ENCODE results near the gene MACIR.

The MACIR gene

GRCh38 chr5:103293719-103294118 is 35.2 kb downstream of the MACIR start:
- DNase-seq = no peak

DNA sequence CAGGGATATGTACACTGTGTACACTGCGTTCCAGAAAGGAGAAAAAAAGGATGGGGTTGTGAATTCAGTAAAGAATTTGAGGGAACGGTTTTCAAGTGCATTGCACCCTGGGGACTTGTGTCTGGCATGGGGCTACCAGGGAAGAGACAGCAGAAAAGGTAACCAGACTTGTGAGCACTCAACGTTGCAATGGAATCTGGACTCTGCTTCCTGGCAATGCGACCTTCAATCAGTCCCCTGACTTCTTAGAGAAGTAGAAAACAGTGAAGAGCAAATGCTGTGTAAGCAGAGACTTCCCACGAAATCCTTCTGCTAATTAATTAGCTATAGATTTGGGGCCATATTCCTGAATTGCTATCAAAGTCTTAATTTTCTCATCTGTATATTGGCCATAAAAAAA is 36.3 kb downstream of the MACIR start:
- no peak for DNase-seq

GRCh38 chr5:103295424-103295823 is 36.9 kb downstream of the MACIR start:
- no peak for DNase-seq

DNA sequence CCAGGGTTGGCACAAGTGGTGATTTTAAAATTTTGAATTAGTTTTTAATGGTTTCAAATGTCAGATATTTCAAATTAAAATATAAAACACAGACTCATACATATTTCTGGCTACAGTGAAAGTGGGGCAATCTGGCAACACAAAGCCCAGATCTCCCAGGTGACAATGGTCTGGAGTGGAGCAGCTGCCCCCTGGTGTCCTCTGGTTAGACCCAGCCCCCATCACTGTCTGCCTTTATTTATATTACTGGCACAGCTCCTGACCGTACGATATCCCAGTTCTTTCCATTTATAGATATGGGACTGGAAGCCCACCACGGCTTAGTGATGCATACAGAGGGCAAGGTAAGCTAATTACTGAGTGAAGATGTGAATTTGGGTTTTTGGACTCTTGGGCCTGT is 37.3 kb downstream of the MACIR start:
- DNase-seq = no peak

DNA sequence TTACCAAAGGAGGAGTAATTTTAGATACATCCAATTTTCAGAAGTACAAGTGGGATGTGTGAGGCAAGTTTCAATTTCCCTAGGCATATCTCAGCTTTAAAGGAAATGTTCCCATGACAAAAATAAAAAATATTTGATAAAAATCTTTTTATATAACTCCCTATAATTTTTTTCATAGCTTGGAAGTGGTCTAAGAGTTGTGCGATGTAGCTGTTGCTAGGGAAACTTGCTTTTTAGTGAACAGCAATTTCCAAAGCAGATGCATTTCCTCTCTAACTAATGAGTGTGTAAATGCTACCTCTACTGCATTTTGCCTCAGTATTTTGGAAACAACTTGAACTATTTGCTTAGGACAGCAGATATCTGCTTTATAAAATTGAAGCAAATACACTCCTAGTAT is 39.6 kb downstream of the MACIR start:
- DNase-seq = no peak

- no peak for DNase-seq
Measured at GRCh38 chr5:103298607-103299188, 40.1 kb downstream of the MACIR start.

DNA sequence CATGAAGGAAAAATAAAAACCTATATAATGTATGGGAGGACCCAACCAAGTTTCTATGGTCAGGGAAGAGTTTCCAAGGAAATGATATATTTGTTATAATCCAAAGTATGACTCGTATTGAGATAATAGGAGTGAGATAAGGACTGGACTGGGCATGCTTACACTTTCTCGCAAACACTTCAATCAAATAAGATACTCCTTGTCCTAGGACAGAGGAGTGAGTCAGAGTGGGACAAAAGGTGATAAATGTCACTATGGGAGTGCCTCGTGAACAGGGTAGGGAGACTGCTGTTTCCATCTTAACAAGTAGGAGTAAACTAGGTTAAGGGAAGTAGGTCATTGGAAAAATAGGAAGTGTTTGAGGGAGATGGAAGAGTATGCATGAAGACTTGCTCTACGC is 47.2 kb downstream of the MACIR start:
- DNase-seq = no peak

DNA sequence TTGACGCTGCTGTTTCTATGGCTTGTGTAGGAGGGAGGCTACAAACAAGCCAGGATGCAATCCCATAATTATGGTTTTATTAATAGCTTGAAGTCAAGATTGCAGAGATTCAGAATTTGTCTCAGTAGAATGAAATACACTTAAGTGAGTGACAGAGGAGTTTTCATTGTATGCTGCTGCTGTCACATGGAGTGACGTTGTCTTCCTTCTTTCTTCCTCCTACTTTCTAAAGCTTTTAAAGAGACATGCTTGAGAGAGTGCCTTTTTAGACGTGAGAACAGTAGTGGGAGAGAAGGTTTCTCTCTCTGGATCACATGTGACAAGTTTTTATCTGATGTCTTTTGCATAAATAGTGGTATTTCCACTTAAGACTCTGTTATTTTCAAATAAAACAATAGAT is 48.9 kb downstream of the MACIR start:
- no peak for DNase-seq

DNA sequence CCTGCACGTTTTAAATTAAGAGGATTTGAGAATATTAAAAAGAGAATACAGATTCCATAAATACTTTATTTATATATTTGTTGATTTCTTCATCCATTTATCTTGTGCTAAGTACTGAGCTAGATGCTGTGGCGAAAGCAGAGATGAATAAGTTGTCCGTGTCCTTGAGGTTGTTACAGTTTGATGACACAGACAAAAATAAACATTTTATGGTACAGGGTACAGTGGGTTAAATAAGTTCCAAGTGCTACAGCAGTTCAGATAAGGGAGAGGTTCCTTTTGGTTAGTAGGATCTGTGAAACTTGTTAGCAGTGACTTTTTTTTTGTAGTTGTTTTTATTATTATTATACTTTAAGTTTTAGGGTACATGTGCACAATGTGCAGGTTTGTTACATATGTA is 50.2 kb downstream of the MACIR start:
- DNase-seq = no peak

GRCh38 chr5:103313056-103313455 is 54.5 kb downstream of the MACIR start:
- DNase-seq = no peak

GRCh38 chr5:103315455-103315854 is 56.9 kb downstream of the MACIR start:
- no peak for DNase-seq

- DNase-seq = no peak
Measured at GRCh38 chr5:103327451-103327850, 68.9 kb downstream of the MACIR start.

GRCh38 chr5:103327893-103328292 is 69.3 kb downstream of the MACIR start:
- DNase-seq = no peak

All from NCI-H187 (cell line).